Neural progenitor cell (in vitro differentiated cells): Measurements from ENCODE around the gene SLC12A6. TPM values are rescaled to one million over a fixed set of nuclear protein-coding genes. Genes with fewer than 3 reads are reported as not detected.
A peak's percentile ranks its signal among the peaks of the same experiment; 100 is the strongest.

Source experiments
- DNase-seq: peaks from one replicate; pipeline ENCODE4 v3.0.0-alpha.2; 2016; ENCODE audit warnings: low spot score
- H2AFZ ChIP-seq: fragments of 200-600 bp; sonication (generic); replicated peaks from 2 replicates; pipeline ENCODE4 v1.6.1; 2016; ENCODE audit warnings: antibody characterized with exemption
- H3F3A ChIP-seq: fragments of 200-600 bp; sonication (generic); 2 replicates; pipeline ENCODE4 v1.6.1; 2016; ENCODE audit warnings: antibody characterized with exemption, low read depth
- H3K27ac ChIP-seq: fragments of 200-600 bp; sonication (generic); 2 replicates; pipeline ENCODE4 v1.5.1; 2016; ENCODE audit warnings: mild to moderate bottlenecking
- H3K27me3 ChIP-seq: fragments of 200-600 bp; sonication (generic); 2 replicates; pipeline ENCODE4 v1.6.1; 2016; ENCODE audit warnings: mild to moderate bottlenecking, moderate library complexity
- H3K36me3 ChIP-seq: fragments of 200-600 bp; sonication (generic); 2 replicates; pipeline ENCODE4 v1.5.1; 2016
- H3K4me1 ChIP-seq: fragments of 200-600 bp; sonication (generic); 2 replicates; pipeline ENCODE4 v1.6.1; 2016; ENCODE audit warnings: mixed run types
- H3K4me2 ChIP-seq: fragments of 200-600 bp; sonication (generic); 2 replicates; pipeline ENCODE4 v1.6.1; 2016
- H3K4me3 ChIP-seq: fragments of 200-600 bp; sonication (generic); 2 replicates; pipeline ENCODE4 v1.5.1; 2016
- H3K79me2 ChIP-seq: fragments of 200-600 bp; sonication (generic); 2 replicates; pipeline ENCODE4 v1.6.1; 2016; ENCODE audit warnings: low read depth
- H3K9ac ChIP-seq: fragments of 200-600 bp; sonication (generic); 2 replicates; pipeline ENCODE4 v1.6.1; 2016
- H3K9me3 ChIP-seq: fragments of 200-600 bp; sonication (generic); 2 replicates; pipeline ENCODE4 v1.5.1; 2016; ENCODE audit warnings: low read depth
- H4K20me1 ChIP-seq: fragments of 200-600 bp; sonication (generic); 2 replicates; pipeline ENCODE4 v1.6.1; 2016; ENCODE audit warnings: low read depth
- H3K27ac Mint-ChIP-seq: 3 replicates; pipeline ENCODE4 v1.8.0; 2021; ENCODE audit warnings: mixed read lengths
- H3K27me3 Mint-ChIP-seq: 2 replicates; pipeline ENCODE4 v1.8.0; 2022; ENCODE audit warnings: low read depth, mild to moderate bottlenecking, inconsistent platforms, moderate library complexity, mixed read lengths; ENCODE audit not compliant: insufficient read depth
- H3K36me3 Mint-ChIP-seq: 3 replicates; pipeline ENCODE4 v1.8.0; 2021; ENCODE audit warnings: mixed read lengths
- H3K4me1 Mint-ChIP-seq: 3 replicates; pipeline ENCODE4 v1.8.0; 2021; ENCODE audit warnings: mixed read lengths
- H3K4me3 Mint-ChIP-seq: 3 replicates; pipeline ENCODE4 v1.8.0; 2021; ENCODE audit warnings: mild to moderate bottlenecking, moderate library complexity, mixed read lengths
- H3K9me3 Mint-ChIP-seq: 3 replicates; pipeline ENCODE4 v1.8.0; 2020; ENCODE audit warnings: mixed read lengths
- CTCF ChIP-seq: fragments of 200-600 bp; sonication (generic); IDR thresholded peaks from 2 replicates; pipeline ENCODE4 v1.5.1; 2017; ENCODE audit warnings: antibody characterized with exemption, mild to moderate bottlenecking
- EZH2 ChIP-seq: fragments of 200-600 bp; sonication (generic); IDR thresholded peaks from 2 replicates; pipeline ENCODE4 v1.6.1; 2017; ENCODE audit warnings: antibody characterized with exemption, mild to moderate bottlenecking, moderate library complexity
- EZH2phosphoT487 ChIP-seq: fragments of 200-600 bp; sonication (generic); IDR thresholded peaks from 2 replicates; pipeline ENCODE4 v1.6.1; 2017; ENCODE audit warnings: antibody characterized with exemption
- total RNA-seq: library from RNA; depleted of rRNA; stranded (reverse); fragments of >200 nt; gene quantifications from 2 replicates; pipeline ENCODE4 v1.2.3, GENCODE V29; 2015; ENCODE audit warnings: low replicate concordance

SLC12A6 gene
- total RNA-seq, 1 donor from 2014 or later = 17.7 TPM

- no peaks in the 10 kb centered on the region for H3K4me1 Mint-ChIP-seq
- H3K27me3 Mint-ChIP-seq = peaks cover 2% of the 10 kb centered on the region
- Histone ChIP-seq H2AFZ (no peak overlapping the region), H3K9ac (no peak overlapping the region), H4K20me1 (no peaks in the 10 kb centered on the region), H3K9me3 (no peaks in the 10 kb centered on the region), H3K4me2 (no peak overlapping the region), H3K4me3 (no peak overlapping the region), H3K4me1 (no peaks in the 10 kb centered on the region), H3K36me3 (no peaks in the 10 kb centered on the region), H3F3A (no peaks in the 10 kb centered on the region), H3K27me3 (no peaks in the 10 kb centered on the region), H3K27ac (no peak overlapping the region), H3K79me2 (no peaks in the 10 kb centered on the region)
- no peaks in the 10 kb centered on the region for H3K9me3 Mint-ChIP-seq
- H3K36me3 Mint-ChIP-seq = no peaks in the 10 kb centered on the region
- no peak overlapping the region for H3K27ac Mint-ChIP-seq
- no peak for TF ChIP-seq CTCF
- TF ChIP-seq EZH2phosphoT487 = no peak
- no peak for TF ChIP-seq EZH2
- no peak for DNase-seq
- H3K4me3 Mint-ChIP-seq = no peak overlapping the region
Measured at GRCh38 chr15:34243226-34243625, 94.4 kb downstream of the SLC12A6 start.

- H3K4me1 ChIP-seq = no peaks in the 10 kb centered on the region
- no peak overlapping the region for H3K4me3 ChIP-seq
- no peak overlapping the region for H3K4me3 Mint-ChIP-seq
- no peak for DNase-seq
- no peaks in the 10 kb centered on the region for H3K79me2 ChIP-seq
- TF ChIP-seq EZH2phosphoT487 (no peak), EZH2 (no peak), CTCF (no peak)
- no peak overlapping the region for H3K9ac ChIP-seq
- H2AFZ ChIP-seq = no peak overlapping the region
- no peak overlapping the region for H3K27ac ChIP-seq
- H3K4me1 Mint-ChIP-seq = no peaks in the 10 kb centered on the region
- no peaks in the 10 kb centered on the region for H3K27me3 ChIP-seq
- no peaks in the 10 kb centered on the region for H4K20me1 ChIP-seq
- no peaks in the 10 kb centered on the region for H3K9me3 ChIP-seq
- H3K27me3 Mint-ChIP-seq = peaks cover 2% of the 10 kb centered on the region
- no peak overlapping the region for H3K4me2 ChIP-seq
- H3K9me3 Mint-ChIP-seq = no peaks in the 10 kb centered on the region
- H3F3A ChIP-seq = no peaks in the 10 kb centered on the region
- H3K27ac Mint-ChIP-seq = no peak overlapping the region
- no peaks in the 10 kb centered on the region for H3K36me3 Mint-ChIP-seq
- no peaks in the 10 kb centered on the region for H3K36me3 ChIP-seq
Measured at GRCh38 chr15:34242331-34242710, 95.3 kb downstream of the SLC12A6 start.

DNA sequence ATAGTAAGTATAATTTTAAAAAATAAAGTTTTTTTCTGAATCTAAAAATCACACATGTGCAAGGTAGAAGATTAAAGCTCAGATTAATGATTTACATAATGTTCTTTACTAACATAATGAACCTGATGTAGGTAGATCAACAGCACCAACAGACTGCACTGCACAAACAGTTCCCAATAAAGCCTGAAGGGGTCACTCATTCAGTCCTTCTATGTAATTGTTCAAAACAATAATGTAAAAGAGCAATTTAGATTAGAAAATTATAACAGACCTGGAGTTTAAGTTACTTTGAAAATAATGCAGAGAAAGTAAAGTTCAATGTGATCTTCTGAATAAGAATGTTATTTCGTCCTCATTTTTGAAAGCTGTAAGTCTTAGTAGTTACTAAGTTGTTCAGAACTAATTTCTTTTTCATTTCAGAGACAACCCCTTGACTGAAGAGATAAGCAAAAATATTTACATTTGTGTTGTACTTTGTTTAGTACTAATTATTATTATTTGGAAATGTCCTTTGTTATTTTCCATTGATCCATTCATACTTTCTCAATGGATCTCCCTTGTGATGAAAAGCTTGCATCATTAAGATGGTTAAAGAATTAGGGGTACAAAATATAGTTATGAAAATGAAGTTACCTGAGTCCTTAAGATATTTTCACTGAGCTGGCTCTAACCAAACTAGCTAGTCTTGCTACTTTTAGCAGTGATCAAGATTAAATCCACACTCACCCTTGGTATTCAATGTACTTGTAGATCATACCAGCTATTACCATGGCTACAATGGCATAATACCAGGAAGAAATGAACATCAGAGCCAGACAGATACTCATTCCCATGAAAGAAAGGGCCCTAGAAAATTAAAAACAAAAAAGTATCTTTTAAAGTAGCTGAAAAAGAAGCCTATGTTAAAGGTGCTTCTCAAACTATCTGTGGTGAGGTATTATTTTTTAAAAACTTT, 95.9 kb downstream of the SLC12A6 start:
- no peak overlapping the region for H2AFZ ChIP-seq
- no peaks in the 10 kb centered on the region for H3K27me3 ChIP-seq
- no peaks in the 10 kb centered on the region for H3K36me3 ChIP-seq
- Mint-ChIP-seq H3K27ac (no peak overlapping the region), H3K4me1 (no peaks in the 10 kb centered on the region), H3K4me3 (no peak overlapping the region), H3K27me3 (peaks cover 1% of the 10 kb centered on the region), H3K36me3 (no peaks in the 10 kb centered on the region), H3K9me3 (no peaks in the 10 kb centered on the region)
- DNase-seq = peak; percentile 43
- no peaks in the 10 kb centered on the region for H3K79me2 ChIP-seq
- H3K4me3 ChIP-seq = no peak overlapping the region
- H3K27ac ChIP-seq = no peak overlapping the region
- H3K4me1 ChIP-seq = no peaks in the 10 kb centered on the region
- no peaks in the 10 kb centered on the region for H3K9me3 ChIP-seq
- TF ChIP-seq CTCF (peak; percentile 71), EZH2 (no peak)
- no peaks in the 10 kb centered on the region for H3F3A ChIP-seq
- no peak overlapping the region for H3K9ac ChIP-seq
- H4K20me1 ChIP-seq = no peaks in the 10 kb centered on the region
- H3K4me2 ChIP-seq = no peak overlapping the region
